Karpas-422 (cell line): Measurements from ENCODE around the gene SHMT2. TPM values are rescaled to one million over a fixed set of nuclear protein-coding genes. Genes with fewer than 3 reads are reported as not detected.

Experiments
- DNase-seq: peaks from one replicate; pipeline ENCODE4 v3.0.0-alpha.2; 2015
- H2AFZ ChIP-seq: fragments of 200-600 bp; sonication (generic); 2 replicates; pipeline ENCODE4 v1.6.1; 2014; ENCODE audit warnings: antibody characterized with exemption, low read length, mixed read lengths
- H3K27ac ChIP-seq: fragments of 200-600 bp; sonication (generic); 2 replicates; pipeline ENCODE4 v1.5.1; 2014; ENCODE audit warnings: mild to moderate bottlenecking, low read length, moderate library complexity
- H3K27me3 ChIP-seq: fragments of 200-600 bp; sonication (generic); 2 replicates; pipeline ENCODE4 v1.6.1; 2014; ENCODE audit warnings: low read length, mixed read lengths
- H3K36me3 ChIP-seq: fragments of 200-600 bp; sonication (generic); 2 replicates; pipeline ENCODE4 v1.6.1; 2014; ENCODE audit warnings: low read length, mixed read lengths; ENCODE audit not compliant: insufficient read depth
- H3K4me1 ChIP-seq: fragments of 200-600 bp; sonication (generic); 2 replicates; pipeline ENCODE4 v1.6.1; 2014; ENCODE audit warnings: mild to moderate bottlenecking, low read length, mixed read lengths
- H3K4me2 ChIP-seq: fragments of 200-600 bp; sonication (generic); 2 replicates; pipeline ENCODE4 v1.6.1; 2014; ENCODE audit warnings: low read length, low read depth, mild to moderate bottlenecking; ENCODE audit not compliant: poor library complexity, severe bottlenecking
- H3K4me3 ChIP-seq: fragments of 200-600 bp; sonication (generic); 2 replicates; pipeline ENCODE4 v1.5.1; 2014; ENCODE audit warnings: mild to moderate bottlenecking, antibody characterized with exemption, low read length, mixed read lengths
- H3K79me2 ChIP-seq: fragments of 200-600 bp; sonication (generic); 2 replicates; pipeline ENCODE4 v1.6.1; 2014; ENCODE audit warnings: mild to moderate bottlenecking, low read length, mixed read lengths
- H3K9ac ChIP-seq: fragments of 200-600 bp; sonication (generic); 2 replicates; pipeline ENCODE4 v1.6.0; 2014; ENCODE audit warnings: low read length
- H3K9me2 ChIP-seq: fragments of 200-600 bp; sonication (generic), shearing (Covaris generic); replicated peaks from 2 replicates; pipeline ENCODE4 v1.6.0; 2014; ENCODE audit warnings: mild to moderate bottlenecking, low read length, moderate library complexity; ENCODE audit not compliant: insufficient read depth
- H3K9me3 ChIP-seq: fragments of 300-700, 200-600 bp; sonication (generic); 2 replicates; pipeline ENCODE4 v1.6.1; 2014; ENCODE audit warnings: low read length, mixed read lengths
- H4K20me1 ChIP-seq: fragments of 200-600 bp; sonication (generic); 2 replicates; pipeline ENCODE4 v1.6.1; 2014; ENCODE audit warnings: mild to moderate bottlenecking, antibody characterized with exemption, low read length, low read depth; ENCODE audit not compliant: insufficient read depth
- total RNA-seq: library from RNA; depleted of rRNA; stranded (reverse); fragments of >200 nt; shearing (Covaris generic); gene quantifications from 2 replicates; pipeline ENCODE4 v1.2.3, GENCODE V29; 2014; ENCODE audit warnings: low replicate concordance

SHMT2 gene
- total RNA-seq, 1 experiment from 2014 or later, result 399 TPM

DNA sequence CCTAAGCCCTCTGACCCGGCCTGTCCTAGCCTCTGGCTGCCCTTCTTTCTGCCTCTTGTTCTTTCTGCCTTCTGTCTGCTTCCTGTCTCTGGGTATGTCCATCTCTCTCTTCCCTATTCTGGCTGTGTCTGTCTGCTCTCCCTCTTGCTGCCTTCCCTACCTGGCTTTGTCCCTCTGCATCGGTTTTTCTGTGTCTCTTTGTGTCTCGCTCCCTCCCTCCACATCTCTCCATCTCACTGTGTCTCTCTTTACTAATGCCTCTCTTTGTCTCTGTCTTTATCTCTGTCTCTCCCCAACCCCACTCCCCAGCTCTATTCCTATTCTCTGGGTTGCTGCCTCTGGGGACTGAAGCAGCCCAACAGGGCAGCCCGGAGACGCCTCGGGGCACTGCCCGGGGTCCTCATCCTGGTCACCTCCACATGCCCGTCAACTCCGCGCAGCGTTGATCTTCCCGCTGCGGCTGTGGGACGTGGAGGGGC, 10.1 kb downstream of the SHMT2 start:
- Histone ChIP-seq H3K27me3 (no peaks in the 10 kb centered on the region), H3K27ac (peak overlapping the region; percentile 98), H3K9me2 (no peaks in the 10 kb centered on the region), H3K4me1 (peaks cover 88% of the 10 kb centered on the region), H3K9ac (peak overlapping the region; percentile 98), H3K79me2 (no peaks in the 10 kb centered on the region), H3K36me3 (no peaks in the 10 kb centered on the region), H4K20me1 (peaks cover 7% of the 10 kb centered on the region; the same call in 1 of the 2 replicates), H3K4me3 (peak overlapping the region; percentile 69), H3K9me3 (no peaks in the 10 kb centered on the region), H2AFZ (0 out of 2 replicates have a peak overlapping the region, but pooled peaks have one; percentile 18), H3K4me2 (peak overlapping the region; percentile 99)
- DNase-seq, result peak; percentile 65

DNA sequence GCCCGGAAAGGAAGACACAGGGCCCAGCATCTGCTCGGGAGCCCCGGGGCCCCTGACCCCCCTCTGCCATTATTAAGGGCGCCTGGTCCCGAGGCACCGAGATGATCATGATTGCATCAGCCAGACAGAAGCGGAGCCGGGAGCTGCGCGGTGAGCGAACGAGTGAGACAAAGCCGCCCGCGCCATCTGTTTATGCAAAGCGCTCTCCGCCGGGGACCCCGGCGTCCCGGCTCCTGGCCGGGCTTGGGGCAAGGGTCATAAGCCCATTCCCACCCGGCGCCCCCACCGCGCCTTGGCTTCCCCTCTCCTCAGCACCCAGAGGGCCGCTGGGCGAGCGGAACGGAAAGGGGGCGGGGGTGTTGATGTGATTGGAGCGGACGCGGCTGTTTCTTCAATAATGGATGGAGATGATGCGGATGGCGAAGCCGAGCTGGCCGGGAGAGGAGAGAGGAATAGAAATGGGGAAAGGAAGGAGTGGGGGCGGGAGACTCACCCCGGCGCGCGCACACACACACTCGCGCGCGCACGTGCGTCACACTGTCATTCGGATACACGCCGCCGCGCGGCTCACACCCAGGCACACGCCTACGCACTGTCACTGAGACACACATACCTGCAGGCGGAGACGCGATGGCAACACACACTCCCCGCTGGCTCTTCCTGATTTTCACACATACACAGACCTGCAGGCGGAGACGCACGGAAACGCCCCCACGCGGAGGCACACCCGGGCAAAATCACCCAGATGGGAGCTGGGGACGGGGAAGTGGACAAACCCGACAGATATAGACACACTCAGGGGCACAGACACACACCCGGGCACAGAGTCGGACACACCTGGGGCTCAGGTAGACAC, 10.8 kb downstream of the SHMT2 start:
- no peak overlapping the region for H2AFZ ChIP-seq
- no peaks in the 10 kb centered on the region for H3K27me3 ChIP-seq
- peak overlapping the region; percentile 99 for H3K4me2 ChIP-seq
- peaks cover 81% of the 10 kb centered on the region for H3K4me1 ChIP-seq
- peaks cover 7% of the 10 kb centered on the region; the same call in 1 of the 2 replicates for H4K20me1 ChIP-seq
- H3K4me3 ChIP-seq, result peak overlapping the region; percentile 69
- no peaks in the 10 kb centered on the region for H3K9me3 ChIP-seq
- H3K79me2 ChIP-seq, result no peaks in the 10 kb centered on the region
- no peaks in the 10 kb centered on the region for H3K9me2 ChIP-seq
- peak; percentile 91 for DNase-seq
- no peaks in the 10 kb centered on the region for H3K36me3 ChIP-seq
- H3K27ac ChIP-seq, result peak overlapping the region; percentile 98
- H3K9ac ChIP-seq, result peak overlapping the region; percentile 98

DNA sequence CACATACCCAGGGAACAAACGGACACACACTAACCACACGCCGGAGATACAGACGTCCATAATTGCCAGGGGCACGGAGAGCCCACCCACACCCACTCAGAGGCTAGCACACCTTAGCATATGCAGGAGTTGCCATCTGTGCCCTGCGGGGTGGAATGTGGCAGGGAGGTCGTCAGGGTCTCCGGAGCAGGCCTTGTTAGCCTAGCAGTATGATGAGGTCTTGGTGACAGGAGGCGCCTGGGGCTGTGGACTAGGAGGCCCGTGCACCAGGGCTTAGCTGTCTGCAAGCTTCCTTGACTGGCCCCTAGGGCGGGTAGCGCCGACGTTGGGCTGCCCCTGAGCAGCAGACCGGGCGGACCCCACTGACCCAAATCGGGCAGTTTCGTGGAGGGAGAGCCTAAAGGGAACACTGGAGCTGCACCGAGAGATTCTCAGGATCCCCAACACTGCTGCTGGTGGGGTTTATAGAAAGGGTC, 11.5 kb downstream of the SHMT2 start:
- Histone ChIP-seq H3K4me1 (peaks cover 75% of the 10 kb centered on the region), H3K4me2 (peak overlapping the region; percentile 99), H3K36me3 (no peaks in the 10 kb centered on the region), H3K4me3 (peak overlapping the region; percentile 69), H3K9ac (peak overlapping the region; percentile 98), H2AFZ (no peak overlapping the region), H3K27me3 (no peaks in the 10 kb centered on the region), H3K27ac (peak overlapping the region; percentile 98), H3K9me3 (no peaks in the 10 kb centered on the region), H3K79me2 (no peaks in the 10 kb centered on the region), H3K9me2 (no peaks in the 10 kb centered on the region), H4K20me1 (peaks cover 7% of the 10 kb centered on the region; the same call in 1 of the 2 replicates)
- DNase-seq, result peak; percentile 77

DNA sequence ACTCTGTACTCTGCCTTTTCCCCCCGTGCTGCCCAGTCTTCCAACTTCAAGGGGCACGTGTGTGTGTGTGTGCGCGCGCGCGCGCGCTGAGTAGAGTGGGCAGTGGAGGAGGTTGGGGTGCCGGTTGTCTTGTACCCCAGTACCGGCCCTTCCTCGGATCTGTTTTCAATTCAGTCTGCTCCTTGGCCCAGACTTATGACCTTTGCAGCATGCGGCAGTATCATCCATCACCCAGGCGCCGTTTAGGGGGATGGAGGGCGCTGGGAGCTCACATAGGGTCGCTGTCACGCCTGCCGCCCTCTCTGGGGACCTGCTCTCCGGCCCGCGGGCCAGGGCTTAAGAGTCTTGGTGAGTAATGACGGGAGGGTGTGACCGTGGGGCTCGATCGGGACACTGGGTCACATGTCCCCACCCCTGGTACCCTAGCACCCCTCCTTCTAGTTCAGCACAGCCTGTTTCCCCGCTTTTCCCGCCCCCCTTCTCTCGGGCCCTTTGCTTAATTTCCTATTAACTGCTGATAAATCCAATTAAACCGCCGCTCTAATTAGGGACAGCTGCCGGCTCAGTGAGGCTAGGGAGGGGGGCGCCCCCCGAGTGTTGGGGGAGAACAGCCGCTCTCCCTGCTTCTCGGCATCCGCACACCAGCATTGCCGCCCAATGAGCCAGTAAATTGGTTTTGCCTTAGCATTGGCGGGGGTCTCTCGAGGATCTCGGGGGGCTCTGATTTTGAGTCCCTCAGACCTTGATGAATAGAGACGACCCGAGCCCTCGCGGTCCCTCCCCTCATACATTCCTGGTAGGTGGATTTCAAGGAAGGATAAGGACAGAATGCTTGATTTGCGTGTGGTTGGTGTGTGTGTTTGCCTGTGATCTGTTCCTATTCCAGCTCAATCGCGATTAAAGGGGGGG, 12.1 kb downstream of the SHMT2 start:
- H3K4me1 ChIP-seq, result peaks cover 70% of the 10 kb centered on the region
- no peaks in the 10 kb centered on the region for H3K9me2 ChIP-seq
- peaks cover 7% of the 10 kb centered on the region; the same call in 1 of the 2 replicates for H4K20me1 ChIP-seq
- H3K4me3 ChIP-seq, result peak overlapping the region; percentile 69
- peak overlapping the region; percentile 98 for H3K9ac ChIP-seq
- no peaks in the 10 kb centered on the region for H3K9me3 ChIP-seq
- H3K36me3 ChIP-seq, result no peaks in the 10 kb centered on the region
- H3K79me2 ChIP-seq, result no peaks in the 10 kb centered on the region
- H3K27me3 ChIP-seq, result no peaks in the 10 kb centered on the region
- H3K4me2 ChIP-seq, result peak overlapping the region; percentile 99
- DNase-seq, result peak; percentile 80
- peak overlapping the region; percentile 98 for H3K27ac ChIP-seq
- no peak overlapping the region for H2AFZ ChIP-seq

DNA sequence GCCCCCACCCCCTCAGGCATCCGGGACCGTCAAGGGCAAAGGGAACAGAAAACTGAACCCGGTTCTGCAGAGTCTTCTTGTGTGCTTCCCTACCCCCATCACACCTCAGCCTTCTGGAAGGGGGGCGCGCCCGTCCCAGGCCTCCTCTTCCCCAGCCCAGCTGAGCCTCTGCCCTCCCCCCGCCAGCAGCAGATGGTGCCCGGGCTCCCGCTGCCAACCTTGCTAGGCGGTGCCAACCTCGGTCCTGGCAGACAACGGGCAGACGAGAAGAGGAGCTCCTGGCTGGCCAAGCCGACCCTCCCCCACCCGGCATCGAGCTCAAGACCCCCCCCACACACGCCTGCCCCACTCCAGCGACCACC, 12.8 kb downstream of the SHMT2 start:
- Histone ChIP-seq H3K27me3 (no peaks in the 10 kb centered on the region), H3K36me3 (no peaks in the 10 kb centered on the region), H3K9me2 (no peaks in the 10 kb centered on the region), H3K9me3 (no peaks in the 10 kb centered on the region), H2AFZ (no peak overlapping the region), H3K79me2 (no peaks in the 10 kb centered on the region), H3K4me3 (peak overlapping the region; percentile 69), H3K4me1 (peaks cover 70% of the 10 kb centered on the region), H4K20me1 (peaks cover 7% of the 10 kb centered on the region; the same call in 1 of the 2 replicates), H3K9ac (peak overlapping the region; percentile 98), H3K27ac (peak overlapping the region; percentile 98), H3K4me2 (peak overlapping the region; percentile 99)
- DNase-seq, result peak; percentile 76

DNA sequence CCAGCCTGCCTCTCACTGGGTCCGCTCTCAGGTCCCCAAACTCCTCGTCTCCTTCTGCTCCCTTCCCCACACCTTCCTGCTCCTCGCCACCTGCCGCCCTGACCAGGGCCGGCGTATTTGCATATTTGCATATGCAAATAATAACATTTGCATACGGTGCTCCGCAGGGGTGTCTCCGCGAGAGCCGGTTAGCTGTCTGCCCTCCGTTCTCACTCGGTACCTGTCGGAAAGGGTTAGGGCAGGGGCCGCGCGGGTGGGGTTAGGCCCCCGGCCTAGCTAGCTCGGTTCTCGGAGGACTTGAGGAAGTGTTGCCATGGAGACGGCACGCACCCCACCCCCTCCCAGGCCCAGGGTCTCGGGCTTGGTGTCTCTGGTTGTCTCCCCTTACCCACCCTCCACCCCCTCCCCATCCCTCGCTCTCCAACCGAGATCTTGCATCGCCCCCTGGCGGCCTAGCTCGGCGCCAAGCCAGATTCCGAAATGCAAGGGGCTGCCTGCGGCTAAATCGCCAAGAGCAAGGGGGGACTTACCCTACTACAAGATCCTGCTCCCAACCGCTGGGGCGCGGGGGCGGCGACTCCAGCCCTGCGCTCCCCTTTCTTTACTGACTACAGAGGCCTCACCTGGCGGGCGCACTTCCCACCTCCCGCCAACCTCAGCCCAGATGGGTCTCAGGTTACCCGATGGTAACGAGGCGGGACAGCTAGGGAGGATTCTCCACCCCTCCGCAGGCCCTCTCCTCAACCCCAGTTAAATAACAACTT, 13.4 kb downstream of the SHMT2 start:
- Histone ChIP-seq H3K9me2 (no peaks in the 10 kb centered on the region), H3K4me2 (peak overlapping the region; percentile 99), H3K4me3 (peak overlapping the region; percentile 69), H3K36me3 (no peaks in the 10 kb centered on the region), H2AFZ (no peak overlapping the region), H3K4me1 (peaks cover 66% of the 10 kb centered on the region), H3K9ac (peak overlapping the region; percentile 98), H3K79me2 (no peaks in the 10 kb centered on the region), H3K9me3 (no peaks in the 10 kb centered on the region), H3K27me3 (no peaks in the 10 kb centered on the region), H3K27ac (peak overlapping the region; percentile 98), H4K20me1 (peaks cover 7% of the 10 kb centered on the region; the same call in 1 of the 2 replicates)
- peak; percentile 97 for DNase-seq

DNA sequence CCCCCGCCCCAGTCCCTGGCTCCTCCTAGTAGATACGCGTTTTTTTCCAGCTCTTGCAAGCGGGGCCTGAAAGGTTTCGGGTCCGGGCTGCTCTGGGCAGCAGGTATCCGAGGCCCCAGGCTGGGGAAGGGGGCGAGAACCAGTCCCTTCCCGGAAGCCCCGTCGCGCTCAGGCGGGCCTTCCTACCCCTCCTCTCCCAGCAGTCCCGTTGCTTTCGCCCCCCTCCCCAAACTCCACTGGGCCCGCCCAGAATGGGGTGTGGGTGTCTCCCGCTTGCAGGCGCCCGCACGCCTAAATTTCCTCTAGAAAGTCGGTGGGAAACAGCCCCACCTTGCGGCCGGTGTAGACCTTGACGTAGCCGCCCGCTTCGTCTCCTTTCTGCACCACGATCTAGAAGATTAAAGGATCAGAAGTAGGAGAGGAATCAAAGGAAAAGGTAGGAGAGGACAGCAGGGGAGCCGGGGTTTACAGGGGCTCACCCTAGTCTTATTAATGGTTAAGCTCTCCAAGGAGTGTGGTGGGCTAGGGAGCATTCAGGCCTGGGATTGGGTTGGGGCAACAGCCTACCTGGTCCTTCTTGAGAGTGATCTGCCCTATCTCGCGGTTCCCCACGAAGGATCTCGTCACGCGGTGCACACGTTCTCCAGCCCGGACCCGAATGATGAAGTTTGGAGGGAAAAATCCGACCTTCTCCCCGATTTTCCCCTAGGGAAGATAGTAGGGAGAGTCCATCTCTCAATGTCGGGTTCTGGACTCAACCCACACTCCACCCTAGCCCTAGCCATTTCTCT, 14.2 kb downstream of the SHMT2 start:
- H3K9me3 ChIP-seq, result no peaks in the 10 kb centered on the region
- peaks cover 7% of the 10 kb centered on the region; the same call in 1 of the 2 replicates for H4K20me1 ChIP-seq
- H3K4me3 ChIP-seq, result peak overlapping the region; percentile 69
- peaks cover 58% of the 10 kb centered on the region for H3K4me1 ChIP-seq
- H2AFZ ChIP-seq, result no peak overlapping the region
- peak; percentile 94 for DNase-seq
- H3K27me3 ChIP-seq, result no peaks in the 10 kb centered on the region
- H3K9me2 ChIP-seq, result no peaks in the 10 kb centered on the region
- no peaks in the 10 kb centered on the region for H3K36me3 ChIP-seq
- peak overlapping the region; percentile 98 for H3K9ac ChIP-seq
- peak overlapping the region; percentile 98 for H3K27ac ChIP-seq
- H3K79me2 ChIP-seq, result no peaks in the 10 kb centered on the region
- H3K4me2 ChIP-seq, result peak overlapping the region; percentile 99
